ENCODE measurements around the gene ZNF500. TPM values are rescaled to one million over a fixed set of nuclear protein-coding genes. Genes with fewer than 3 reads are reported as not detected.

The ZNF500 gene
- total and polyA plus RNA-seq, 2 experiments from 2014 or later, result 5.8 to 15.3 TPM

DNA sequence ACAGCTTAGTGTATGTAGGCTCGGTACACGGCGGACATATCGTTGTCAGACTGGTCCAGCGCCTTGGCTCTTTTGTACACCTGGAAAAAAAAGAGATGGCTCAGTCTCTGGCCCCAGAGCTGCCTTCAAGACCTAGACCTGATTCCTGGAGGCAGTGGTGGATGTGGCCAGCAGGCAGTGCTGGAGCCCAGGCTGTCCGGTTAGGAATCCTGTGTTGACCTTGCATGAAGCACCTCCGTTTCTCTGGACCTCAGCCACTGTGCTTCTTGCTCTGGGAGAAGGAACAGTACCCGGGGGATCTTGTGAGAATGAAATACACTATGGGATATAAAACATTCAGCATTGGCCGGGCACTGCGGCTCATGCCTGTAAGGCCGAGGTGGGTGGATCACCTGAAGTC is 38.3 kb upstream of the ZNF500 start (continued):
- TF ChIP-seq, protein P1, sequence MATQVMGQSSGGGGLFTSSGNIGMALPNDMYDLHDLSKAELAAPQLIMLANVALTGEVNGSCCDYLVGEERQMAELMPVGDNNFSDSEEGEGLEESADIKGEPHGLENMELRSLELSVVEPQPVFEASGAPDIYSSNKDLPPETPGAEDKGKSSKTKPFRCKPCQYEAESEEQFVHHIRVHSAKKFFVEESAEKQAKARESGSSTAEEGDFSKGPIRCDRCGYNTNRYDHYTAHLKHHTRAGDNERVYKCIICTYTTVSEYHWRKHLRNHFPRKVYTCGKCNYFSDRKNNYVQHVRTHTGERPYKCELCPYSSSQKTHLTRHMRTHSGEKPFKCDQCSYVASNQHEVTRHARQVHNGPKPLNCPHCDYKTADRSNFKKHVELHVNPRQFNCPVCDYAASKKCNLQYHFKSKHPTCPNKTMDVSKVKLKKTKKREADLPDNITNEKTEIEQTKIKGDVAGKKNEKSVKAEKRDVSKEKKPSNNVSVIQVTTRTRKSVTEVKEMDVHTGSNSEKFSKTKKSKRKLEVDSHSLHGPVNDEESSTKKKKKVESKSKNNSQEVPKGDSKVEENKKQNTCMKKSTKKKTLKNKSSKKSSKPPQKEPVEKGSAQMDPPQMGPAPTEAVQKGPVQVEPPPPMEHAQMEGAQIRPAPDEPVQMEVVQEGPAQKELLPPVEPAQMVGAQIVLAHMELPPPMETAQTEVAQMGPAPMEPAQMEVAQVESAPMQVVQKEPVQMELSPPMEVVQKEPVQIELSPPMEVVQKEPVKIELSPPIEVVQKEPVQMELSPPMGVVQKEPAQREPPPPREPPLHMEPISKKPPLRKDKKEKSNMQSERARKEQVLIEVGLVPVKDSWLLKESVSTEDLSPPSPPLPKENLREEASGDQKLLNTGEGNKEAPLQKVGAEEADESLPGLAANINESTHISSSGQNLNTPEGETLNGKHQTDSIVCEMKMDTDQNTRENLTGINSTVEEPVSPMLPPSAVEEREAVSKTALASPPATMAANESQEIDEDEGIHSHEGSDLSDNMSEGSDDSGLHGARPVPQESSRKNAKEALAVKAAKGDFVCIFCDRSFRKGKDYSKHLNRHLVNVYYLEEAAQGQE (IDR thresholded peaks at IDR 0.05; ENCODE audit: unreplicated experiment), result no peak
- TF ChIP-seq JUNB (IDR thresholded peaks at IDR 0.05; ENCODE audit: unreplicated experiment) (no peak), STAT1 (IDR thresholded peaks at IDR 0.05; ENCODE audit: unreplicated experiment) (no peak), EZH2phosphoT487 (IDR thresholded peaks at IDR 0.05; ENCODE audit: unreplicated experiment) (no peak), ZNF331 (CRISPR knock-in tag; IDR thresholded peaks at IDR 0.05; ENCODE audit: low read depth) (no peak), NANOG (IDR thresholded peaks at IDR 0.05; ENCODE audit: borderline replicate concordance) (no peak), ETS1 (IDR thresholded peaks at IDR 0.05) (no peak)

GRCh38 chr16:4803898-4804762 is 37.2 kb upstream of the ZNF500 start:
- Histone ChIP-seq H3F3A (replicated peaks; ENCODE audit: low read depth) (peaks cover 21% of the 10 kb centered on the region; the same call in 1 of the 2 replicates), H3K27ac (ENCODE audit: low read depth) (peak overlapping the region; percentile 72; the same call in 1 of the 2 replicates), H4K20me1 (replicated peaks; ENCODE audit: insufficient read depth) (no peaks in the 10 kb centered on the region), H3K4me1 (ENCODE audit: insufficient read depth) (peaks cover 28% of the 10 kb centered on the region; the same call in 1 of the 2 replicates), H3K36me3 (ENCODE audit: insufficient read depth) (peaks cover 9% of the 10 kb centered on the region), H3K4me2 (peak overlapping the region; percentile 81), H2AFZ (no peak overlapping the region), H3K79me2 (replicated peaks; ENCODE audit: insufficient read depth) (no peaks in the 10 kb centered on the region), H3K9me2 (ENCODE audit: insufficient read depth) (no peaks in the 10 kb centered on the region), H3K27me3 (ENCODE audit: insufficient read depth) (no peaks in the 10 kb centered on the region), H3K4me3 (no peak overlapping the region)
- peak overlapping the region; percentile 81 for H3K27ac Mint-ChIP-seq
- no peak for ATAC-seq
- peak overlapping the region; percentile 81 for H3K4me3 Mint-ChIP-seq
- H3K27me3 Mint-ChIP-seq (ENCODE audit: insufficient read depth, low read depth, poor library complexity), result peaks cover 10% of the 10 kb centered on the region
- peaks cover 29% of the 10 kb centered on the region for H3K36me3 Mint-ChIP-seq (ENCODE audit: low read depth)
- peaks cover 26% of the 10 kb centered on the region for H3K4me1 Mint-ChIP-seq
- peak; percentile 30 for DNase-seq (ENCODE audit: low spot score)
- no peaks in the 10 kb centered on the region for H3K9me3 Mint-ChIP-seq
- no peak for TF ChIP-seq ZNF114 (CRISPR knock-in tag; IDR thresholded peaks at IDR 0.05)
- TF ChIP-seq JUNB (IDR thresholded peaks at IDR 0.05; ENCODE audit: unreplicated experiment), result no peak
- no peak for TF ChIP-seq EZH2 (IDR thresholded peaks at IDR 0.05; ENCODE audit: low read depth, unreplicated experiment)
- no peak for TF ChIP-seq STAT1 (IDR thresholded peaks at IDR 0.05; ENCODE audit: unreplicated experiment)
- TF ChIP-seq NANOG (IDR thresholded peaks at IDR 0.05; ENCODE audit: borderline replicate concordance), result no peak
- TF ChIP-seq, protein P1 (IDR thresholded peaks at IDR 0.05; ENCODE audit: unreplicated experiment), result no peak
- no peak for TF ChIP-seq ETS1 (IDR thresholded peaks at IDR 0.05)
- no peak for TF ChIP-seq ZNF331 (CRISPR knock-in tag; IDR thresholded peaks at IDR 0.05; ENCODE audit: low read depth)
- no peak for TF ChIP-seq EZH2phosphoT487 (IDR thresholded peaks at IDR 0.05; ENCODE audit: unreplicated experiment)
- TF ChIP-seq CTCF (conservative IDR thresholded peaks at IDR 0.05; ENCODE audit: low read depth in 2 of 2), result no peak
- no peak for TF ChIP-seq CREB1 (CRISPR knock-in tag; IDR thresholded peaks at IDR 0.05; ENCODE audit: low read depth)
- TF ChIP-seq POLR2AphosphoS5 (IDR thresholded peaks at IDR 0.05; ENCODE audit: low read depth), result no peak

Measured in GM23338 (cell line).